Jurkat, Clone E6-1 (cell line): ENCODE measurements around the gene GPR12.
"Not testable (repeated sequence)": the region's sequence is repeated elsewhere in the genome, so short reads cannot be mapped to it uniquely, and the experiment has no call there.

Experiments
- DNase-seq: peaks from one replicate; pipeline ENCODE4 v3.0.0-alpha.2; 2011; ENCODE audit warnings: low read depth, low spot score
- H3K4me3 ChIP-seq: 2 replicates; pipeline ENCODE4 v1.5.1; 2011; ENCODE audit warnings: mild to moderate bottlenecking, low read length, control low read depth, moderate library complexity

GPR12 gene

GRCh38 chr13:26752671-26753070, 7.9 kb downstream of the GPR12 start:
- DNase-seq = no peak
- H3K4me3 ChIP-seq = no peak overlapping the region

DNA sequence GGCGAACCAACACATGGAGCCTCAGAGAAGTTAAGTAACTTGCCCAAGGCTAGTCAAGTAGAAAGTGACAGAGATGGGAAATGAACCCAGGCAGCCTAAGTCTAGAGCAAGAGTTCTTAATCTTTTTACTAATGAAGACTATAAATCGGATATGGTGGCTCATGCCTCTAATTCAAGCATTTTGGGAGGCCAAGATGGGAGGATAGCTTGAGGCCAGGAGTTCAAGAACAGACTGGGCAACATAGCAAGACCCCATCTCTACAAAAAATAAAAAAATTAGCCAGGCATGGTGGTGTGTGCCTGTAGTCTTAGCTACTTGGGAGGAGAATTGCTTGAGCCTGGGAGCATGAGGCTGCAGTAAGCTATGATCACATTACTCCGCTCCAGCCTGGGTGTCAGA, 10.7 kb downstream of the GPR12 start:
- H3K4me3 ChIP-seq = no peak overlapping the region
- DNase-seq = no peak

- no peak overlapping the region for H3K4me3 ChIP-seq
- no peak for DNase-seq
These were observed 11.3 kb downstream of the GPR12 start for GRCh38 chr13:26749285-26749684.

DNA sequence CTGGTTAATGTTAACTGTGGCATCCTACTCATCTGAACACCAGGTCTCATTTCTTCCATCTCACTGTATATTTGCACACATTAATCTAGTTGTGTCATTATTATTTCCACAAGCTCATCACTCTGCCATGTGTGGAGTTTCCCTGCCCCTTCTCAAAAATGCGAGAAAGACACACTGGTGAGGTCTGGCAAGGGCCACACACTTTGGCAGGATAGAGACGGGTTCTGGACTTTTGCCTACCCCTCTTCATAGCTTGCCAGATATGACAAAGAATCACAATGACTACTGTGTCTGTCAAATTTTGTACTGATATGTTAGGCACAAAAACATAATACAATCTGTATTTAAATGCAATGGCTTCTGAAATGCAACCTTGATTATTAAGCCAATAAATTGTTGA, 12.9 kb downstream of the GPR12 start:
- DNase-seq = no peak
- H3K4me3 ChIP-seq = no peak overlapping the region

DNA sequence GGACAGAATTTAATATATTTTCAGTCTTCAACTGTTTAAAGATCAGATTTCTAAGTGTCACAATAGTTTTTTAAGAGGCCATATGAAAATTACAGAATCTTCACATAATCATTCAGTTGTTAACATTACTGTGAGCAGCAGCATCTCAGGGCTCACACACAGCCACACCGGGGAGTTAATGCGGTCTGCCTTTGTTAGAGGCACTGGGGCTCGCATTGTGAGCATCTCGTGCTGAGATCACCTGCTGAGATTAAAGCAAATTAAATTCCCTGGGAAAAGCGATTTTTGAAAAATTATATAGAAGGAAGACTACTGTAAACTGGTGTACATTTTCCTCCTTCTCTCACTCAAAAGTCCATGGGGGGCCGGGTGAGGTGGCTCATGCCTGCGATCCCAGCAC, 16.6 kb downstream of the GPR12 start:
- H3K4me3 ChIP-seq = no peak overlapping the region
- DNase-seq = no peak

DNA sequence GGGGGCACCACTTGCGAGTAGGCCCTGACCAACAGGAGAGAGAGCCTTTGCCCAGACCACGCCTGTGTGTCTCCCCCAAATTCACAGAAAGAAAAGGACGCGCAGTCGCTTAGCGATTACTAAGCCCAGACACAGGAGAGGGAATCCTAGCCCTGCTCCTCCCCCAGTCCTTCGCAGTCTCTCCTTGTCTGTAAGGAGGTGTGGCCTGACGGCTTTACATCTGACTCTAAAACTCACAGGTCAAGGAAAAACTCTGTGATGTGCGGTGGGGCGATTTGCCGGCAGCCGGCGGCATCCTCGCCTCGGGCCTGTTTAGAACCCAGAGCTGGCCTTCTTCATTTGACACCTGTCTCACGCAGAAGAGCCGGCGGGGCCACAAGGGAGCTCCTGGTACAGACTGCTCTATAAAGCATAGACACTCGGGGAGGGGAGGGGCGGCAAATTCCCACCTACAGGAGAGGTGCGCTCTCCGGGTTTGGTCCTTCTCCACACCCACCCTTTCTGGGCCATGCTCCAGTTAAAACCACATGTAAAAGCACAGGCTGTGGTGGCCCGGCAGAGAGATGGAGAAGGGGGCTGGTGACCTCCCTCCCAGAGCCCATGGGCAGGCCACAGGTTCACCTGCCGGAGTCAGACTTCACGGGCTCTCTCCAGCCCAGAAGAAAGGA, 17.8 kb downstream of the GPR12 start:
- no peak overlapping the region for H3K4me3 ChIP-seq
- no peak for DNase-seq

DNA sequence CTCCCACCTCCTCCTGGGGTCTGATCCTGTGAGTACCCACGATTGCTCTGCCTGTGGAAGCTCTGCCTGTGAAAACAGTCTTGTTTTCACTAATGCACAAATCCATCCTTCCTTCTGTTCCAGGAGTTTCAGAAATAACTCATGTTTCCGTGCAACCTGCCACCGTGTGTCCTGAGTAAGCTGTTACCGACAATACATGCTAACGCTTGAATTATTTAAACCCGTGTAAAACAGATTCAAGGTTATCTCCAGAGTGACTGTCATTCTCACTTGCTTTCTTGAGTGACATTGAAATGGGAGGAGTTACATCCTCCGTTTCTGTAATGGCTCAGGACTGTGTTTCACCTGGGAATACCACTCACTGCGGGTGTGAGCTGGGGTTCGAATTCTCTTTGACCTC, 24.9 kb downstream of the GPR12 start:
- no peak for DNase-seq

DNA sequence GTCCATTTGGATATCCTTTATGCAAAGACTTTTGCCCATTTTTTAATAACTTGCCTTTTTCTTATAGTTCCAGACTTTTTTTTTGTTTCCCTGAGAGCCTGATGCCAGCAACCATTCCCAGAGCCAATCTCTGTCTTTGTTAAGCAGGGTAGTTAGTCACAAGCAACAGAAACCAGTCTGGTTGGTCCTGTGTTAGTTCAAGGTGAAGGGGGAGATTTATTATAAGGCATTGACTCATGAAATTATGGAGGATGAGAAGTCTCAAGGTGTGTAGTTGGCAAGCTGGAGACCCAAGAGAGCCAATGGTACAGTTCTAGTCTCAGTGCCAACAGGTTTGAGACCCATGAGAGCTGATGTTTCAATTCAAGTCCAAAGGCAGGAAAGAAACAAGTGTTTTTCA, 33.0 kb downstream of the GPR12 start:
- DNase-seq = no peak
- no peak overlapping the region for H3K4me3 ChIP-seq

More for the DNA sequence above, 24.9 kb downstream of the GPR12 start:
- no peak overlapping the region for H3K4me3 ChIP-seq

DNA sequence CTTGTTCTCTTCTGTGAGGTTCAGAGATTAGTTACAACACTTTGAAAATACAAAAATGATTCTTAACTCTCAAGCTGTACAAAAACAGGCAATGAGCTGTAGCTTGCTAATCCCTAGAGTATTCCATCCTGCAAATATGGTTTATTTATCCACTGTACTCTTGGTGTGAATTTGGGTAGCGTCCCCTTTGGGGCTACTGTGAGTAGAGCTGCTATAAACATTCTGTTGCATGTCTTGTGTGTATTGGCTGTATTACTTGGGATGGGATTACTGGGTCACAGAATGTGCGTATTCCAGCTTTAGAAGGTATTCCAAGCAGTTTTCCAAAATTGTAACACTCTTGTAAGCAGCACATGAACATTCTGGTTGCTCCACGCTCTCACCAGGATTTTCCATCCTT, 33.5 kb downstream of the GPR12 start:
- no peak for DNase-seq

DNA sequence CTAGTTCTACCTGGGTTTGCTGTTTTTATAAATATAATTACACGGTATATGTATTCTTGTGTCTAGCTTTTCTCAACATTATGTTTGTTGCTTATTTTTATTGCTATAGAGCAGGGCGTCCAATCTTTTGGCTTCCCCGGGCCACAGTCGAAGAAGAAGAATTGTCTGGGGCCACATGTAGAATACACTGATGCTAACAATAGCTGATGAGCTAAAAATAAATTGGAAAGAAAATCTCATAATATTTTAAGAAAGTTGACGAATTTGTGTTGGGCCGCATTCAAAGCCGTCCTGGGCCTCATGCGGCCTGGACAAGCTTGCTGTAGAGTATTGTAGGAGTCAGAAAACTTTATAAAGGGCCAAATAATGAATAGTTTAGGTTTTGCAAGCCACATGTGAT, 33.9 kb downstream of the GPR12 start:
- no peak for DNase-seq

More for the DNA sequence above, 33.5 kb downstream of the GPR12 start:
- H3K4me3 ChIP-seq = no peak overlapping the region

DNA sequence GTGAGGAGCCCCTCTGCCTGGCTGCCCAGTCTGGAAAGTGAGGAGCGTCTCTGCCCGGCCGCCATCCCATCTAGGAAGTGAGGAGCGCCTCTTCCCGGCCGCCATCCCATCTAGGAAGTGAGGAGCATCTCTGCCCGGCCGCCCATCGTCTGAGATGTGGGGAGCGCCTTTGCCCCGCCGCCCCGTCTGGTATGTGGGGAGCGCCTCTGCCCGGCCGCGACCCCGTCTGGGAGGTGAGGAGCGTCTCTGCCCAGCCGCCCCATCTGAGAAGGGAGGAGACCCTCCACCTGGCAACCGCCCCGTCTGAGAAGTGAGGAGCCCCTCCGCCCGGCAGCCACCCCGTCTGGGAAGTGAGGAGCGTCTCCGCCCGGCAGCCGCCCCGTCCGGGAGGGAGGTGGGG, 37.0 kb downstream of the GPR12 start:
- not testable (repeated sequence) for DNase-seq, H3K4me3 ChIP-seq

More for the DNA sequence above, 33.9 kb downstream of the GPR12 start:
- no peak overlapping the region for H3K4me3 ChIP-seq

GRCh38 chr13:26722321-26722720, 38.3 kb downstream of the GPR12 start:
- H3K4me3 ChIP-seq = no peak overlapping the region
- DNase-seq = no peak

- peak overlapping the region; percentile 49 for H3K4me3 ChIP-seq
- peak; percentile 92 for DNase-seq
These were observed 39.1 kb downstream of the GPR12 start for GRCh38 chr13:26721251-26722121.

GRCh38 chr13:26719356-26719945, 41.1 kb downstream of the GPR12 start:
- no peak overlapping the region for H3K4me3 ChIP-seq
- peak; percentile 67 for DNase-seq

DNA sequence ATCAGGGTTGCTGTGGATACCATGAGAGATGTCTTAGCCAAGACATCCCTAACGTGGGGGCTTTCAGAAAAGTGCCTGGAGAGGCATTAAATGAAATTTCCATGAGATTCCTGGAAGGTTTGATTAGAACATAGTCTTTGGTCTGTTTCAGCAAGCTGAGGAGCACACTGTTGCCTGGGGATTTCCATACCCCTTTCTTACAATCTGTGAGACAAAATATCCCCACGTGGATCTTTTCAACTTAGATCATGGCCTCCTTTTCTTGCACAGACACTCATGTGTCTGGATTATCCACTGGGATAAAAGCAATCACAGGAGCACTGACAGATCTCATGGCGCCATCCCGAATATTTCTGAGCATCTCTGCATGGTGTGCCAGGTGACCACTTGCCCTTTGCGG, 41.7 kb downstream of the GPR12 start:
- DNase-seq = no peak
- no peak overlapping the region for H3K4me3 ChIP-seq

DNA sequence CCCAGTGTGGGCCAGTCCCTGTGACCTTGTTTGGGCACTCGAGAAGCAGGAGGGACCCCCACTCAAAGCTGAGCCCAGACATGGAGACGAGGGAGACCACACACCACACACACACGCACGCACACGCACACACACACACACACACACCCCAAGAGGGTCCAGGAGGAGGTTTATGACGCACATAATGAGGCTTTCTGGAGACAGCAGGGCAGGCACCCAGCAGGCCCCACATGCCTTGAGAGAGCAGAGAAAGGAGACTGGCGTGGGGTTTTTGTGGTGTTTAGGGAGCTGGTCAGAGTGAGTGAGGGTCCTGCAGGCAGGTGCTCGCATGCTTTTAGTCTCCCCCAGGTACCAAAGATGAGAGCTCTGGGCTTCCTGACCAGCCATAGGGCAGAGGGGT, 42.4 kb downstream of the GPR12 start:
- H3K4me3 ChIP-seq = no peak overlapping the region
- no peak for DNase-seq

DNA sequence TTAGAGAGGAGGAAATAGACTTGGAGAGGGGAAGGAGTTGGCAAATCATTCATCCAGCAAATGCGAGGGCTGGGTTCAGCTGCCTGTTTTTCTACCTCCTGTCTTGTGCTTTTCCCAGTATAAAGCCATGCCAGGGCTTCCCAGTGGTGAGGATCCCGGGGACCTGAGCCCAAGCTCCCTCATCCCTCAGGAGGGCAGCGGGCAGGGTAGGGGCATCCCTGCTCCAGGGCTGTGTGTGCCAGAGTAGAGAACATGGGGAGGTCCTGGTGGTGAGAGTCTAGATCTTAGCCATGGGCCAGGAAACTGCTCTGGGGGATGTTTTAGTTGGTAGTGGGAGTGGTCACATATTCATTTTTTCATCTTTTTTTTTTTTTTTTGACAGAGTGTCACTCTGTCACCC, 43.6 kb downstream of the GPR12 start:
- H3K4me3 ChIP-seq = no peak overlapping the region
- DNase-seq = no peak

- no peak overlapping the region for H3K4me3 ChIP-seq
- no peak for DNase-seq
These were observed 47.2 kb downstream of the GPR12 start for GRCh38 chr13:26713341-26713740.

DNA sequence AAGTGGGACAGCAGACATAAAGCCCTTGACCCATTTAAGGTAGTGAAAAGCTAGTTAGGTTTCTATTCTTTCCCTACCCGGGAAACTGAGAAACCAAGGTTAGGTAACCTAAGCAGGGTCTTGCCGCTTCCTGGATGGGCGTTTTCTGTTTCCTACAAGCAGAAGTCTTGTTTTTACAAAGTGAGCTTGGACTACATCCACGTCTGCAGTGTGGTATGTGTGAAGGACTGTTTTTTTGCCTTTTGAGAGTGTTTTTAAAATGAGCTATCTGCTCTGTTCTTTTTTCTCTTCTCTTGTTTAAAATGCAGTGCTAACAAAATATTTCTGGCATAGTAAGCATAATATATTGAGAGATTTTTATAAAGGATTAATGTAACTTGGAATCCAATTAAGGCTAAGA, 49.4 kb downstream of the GPR12 start:
- no peak for DNase-seq
- no peak overlapping the region for H3K4me3 ChIP-seq

GRCh38 chr13:26710166-26710565, 50.4 kb downstream of the GPR12 start:
- no peak for DNase-seq
- no peak overlapping the region for H3K4me3 ChIP-seq
